GM18508 (cell line): ENCODE measurements around the gene ACADS.

Experiments
- ATAC-seq: cut with Tn5 transposase; IDR thresholded peaks from one replicate; pipeline ENCODE4 v1.9.1; 2021; ENCODE audit warnings: moderate number of reproducible peaks; ENCODE audit not compliant: insufficient read depth, unreplicated experiment

ACADS gene

GRCh38 chr12:120783197-120783596 lies 57.6 kb downstream of the ACADS start:
- ATAC-seq = no peak

DNA sequence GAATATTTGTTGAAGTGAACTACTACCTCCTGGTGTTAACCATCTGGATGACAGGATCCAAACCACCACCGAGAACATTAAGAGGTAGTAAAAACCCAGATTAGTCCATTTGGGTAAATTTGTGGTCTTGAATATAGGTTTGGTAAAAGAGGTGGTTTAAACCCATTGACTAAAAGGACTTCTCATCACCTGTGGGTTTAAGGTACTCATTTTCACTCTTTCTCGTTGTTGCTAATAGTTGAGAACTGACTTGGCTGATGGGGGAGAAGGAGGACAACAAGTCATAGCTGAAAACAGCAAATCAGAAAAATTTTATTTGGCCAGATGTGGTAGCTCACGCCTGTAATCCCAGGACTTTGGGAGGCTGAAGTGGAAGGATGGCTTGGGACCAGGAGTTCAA lies 59.2 kb downstream of the ACADS start:
- ATAC-seq = no peak

DNA sequence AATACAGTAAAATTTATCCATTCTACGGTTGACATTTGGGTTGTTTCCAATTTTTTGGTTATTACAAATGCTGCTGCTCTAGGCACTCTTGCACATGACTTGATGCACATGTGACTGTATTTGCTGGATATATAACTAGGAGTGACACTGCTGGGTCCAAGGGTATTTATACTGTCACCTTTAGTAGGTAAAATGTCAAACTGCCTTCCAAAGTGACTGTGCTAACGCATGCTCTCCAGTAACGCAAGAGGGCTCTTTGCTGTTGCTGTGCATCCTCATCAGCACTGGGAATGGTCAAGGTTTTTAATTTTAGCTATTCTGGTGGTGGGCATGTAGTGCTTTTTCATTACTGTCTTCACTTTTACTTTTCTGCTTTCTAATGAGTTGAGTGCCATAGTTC lies 62.3 kb downstream of the ACADS start:
- ATAC-seq = no peak
